ENCODE measurements around the gene TRIP4.

DNA sequence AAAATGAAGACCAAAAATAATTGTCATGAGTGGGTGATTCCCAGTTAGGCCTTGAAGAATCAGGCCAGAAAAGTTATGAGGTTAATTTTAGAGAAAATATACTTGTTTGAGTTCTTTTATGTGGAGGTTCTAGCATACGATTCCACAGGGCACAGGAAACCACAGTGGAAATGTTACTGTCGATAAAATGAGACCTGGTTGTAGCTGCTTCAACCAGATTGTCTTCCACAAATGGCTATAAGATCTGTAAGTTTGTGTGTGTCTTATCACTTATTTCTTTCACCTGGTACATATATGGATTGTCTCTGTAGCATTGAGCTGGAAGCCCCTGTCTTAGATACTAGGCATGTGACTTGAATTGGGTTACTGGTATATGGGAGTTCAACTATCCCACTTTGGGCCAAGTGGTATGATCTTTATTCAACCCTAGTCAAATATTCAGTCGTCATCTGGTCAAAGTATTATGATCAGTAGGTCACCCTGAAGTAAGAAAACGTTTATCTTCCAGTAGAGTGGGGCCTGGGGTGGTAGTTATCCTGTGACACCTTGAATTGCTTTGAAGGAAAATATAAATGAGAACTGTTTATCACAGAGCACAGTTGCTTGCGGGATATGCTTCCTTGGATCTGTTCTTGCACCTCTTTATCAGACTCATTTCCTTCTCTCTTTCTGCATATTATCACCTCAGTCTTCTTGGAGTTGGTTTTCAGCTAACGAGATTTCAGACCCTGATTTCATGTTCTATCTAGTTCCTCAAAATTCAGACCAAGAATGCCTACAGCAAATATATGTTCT is 51.2 kb downstream of the TRIP4 start:
- TF ChIP-seq RAD21 (conservative IDR thresholded peaks at IDR 0.05 in 1 of 2, IDR thresholded peaks at IDR 0.05 in 1 of 2) = no peak
- TF ChIP-seq, protein P1, sequence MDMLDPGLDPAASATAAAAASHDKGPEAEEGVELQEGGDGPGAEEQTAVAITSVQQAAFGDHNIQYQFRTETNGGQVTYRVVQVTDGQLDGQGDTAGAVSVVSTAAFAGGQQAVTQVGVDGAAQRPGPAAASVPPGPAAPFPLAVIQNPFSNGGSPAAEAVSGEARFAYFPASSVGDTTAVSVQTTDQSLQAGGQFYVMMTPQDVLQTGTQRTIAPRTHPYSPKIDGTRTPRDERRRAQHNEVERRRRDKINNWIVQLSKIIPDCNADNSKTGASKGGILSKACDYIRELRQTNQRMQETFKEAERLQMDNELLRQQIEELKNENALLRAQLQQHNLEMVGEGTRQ (IDR thresholded peaks at IDR 0.05) = no peak
- TF ChIP-seq, protein P2, sequence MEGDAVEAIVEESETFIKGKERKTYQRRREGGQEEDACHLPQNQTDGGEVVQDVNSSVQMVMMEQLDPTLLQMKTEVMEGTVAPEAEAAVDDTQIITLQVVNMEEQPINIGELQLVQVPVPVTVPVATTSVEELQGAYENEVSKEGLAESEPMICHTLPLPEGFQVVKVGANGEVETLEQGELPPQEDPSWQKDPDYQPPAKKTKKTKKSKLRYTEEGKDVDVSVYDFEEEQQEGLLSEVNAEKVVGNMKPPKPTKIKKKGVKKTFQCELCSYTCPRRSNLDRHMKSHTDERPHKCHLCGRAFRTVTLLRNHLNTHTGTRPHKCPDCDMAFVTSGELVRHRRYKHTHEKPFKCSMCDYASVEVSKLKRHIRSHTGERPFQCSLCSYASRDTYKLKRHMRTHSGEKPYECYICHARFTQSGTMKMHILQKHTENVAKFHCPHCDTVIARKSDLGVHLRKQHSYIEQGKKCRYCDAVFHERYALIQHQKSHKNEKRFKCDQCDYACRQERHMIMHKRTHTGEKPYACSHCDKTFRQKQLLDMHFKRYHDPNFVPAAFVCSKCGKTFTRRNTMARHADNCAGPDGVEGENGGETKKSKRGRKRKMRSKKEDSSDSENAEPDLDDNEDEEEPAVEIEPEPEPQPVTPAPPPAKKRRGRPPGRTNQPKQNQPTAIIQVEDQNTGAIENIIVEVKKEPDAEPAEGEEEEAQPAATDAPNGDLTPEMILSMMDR (IDR thresholded peaks at IDR 0.05) = no peak
- no peak for TF ChIP-seq EP300 (IDR thresholded peaks at IDR 0.05)
- no peak for TF ChIP-seq CEBPB (IDR thresholded peaks at IDR 0.05)
